Fibroblast of the aortic adventitia (primary cell): ENCODE measurements around the gene MAN2B2. TPM values are rescaled to one million over a fixed set of nuclear protein-coding genes. Genes with fewer than 3 reads are reported as not detected.

Source experiments
- DNase-seq: peaks from one replicate; pipeline ENCODE4 v3.0.0-alpha.2; 2010; ENCODE audit warnings: low read depth
- H3K4me3 ChIP-seq: 2 replicates; pipeline ENCODE4 v1.5.1; 2011; ENCODE audit warnings: low read depth, mild to moderate bottlenecking, control low read depth, low read length, moderate library complexity
- total RNA-seq: library from RNA; depleted of rRNA; stranded (reverse); fragments of >200 nt; gene quantifications from 2 replicates; pipeline ENCODE4 v1.2.3, GENCODE V29; 2012; ENCODE audit warnings: low replicate concordance
- TF ChIP-seq, protein P1 (sequence below): IDR thresholded peaks from 2 replicates; pipeline ENCODE4 v1.5.1; 2011; ENCODE audit warnings: mild to moderate bottlenecking, low read length, control low read depth, inconsistent platforms; ENCODE audit not compliant: insufficient read depth

Gene MAN2B2
- total RNA-seq, 1 donor, result 25.9 TPM

GRCh38 chr4:6549890-6550620 lies 24.9 kb upstream of the MAN2B2 start:
- TF ChIP-seq, protein P1, sequence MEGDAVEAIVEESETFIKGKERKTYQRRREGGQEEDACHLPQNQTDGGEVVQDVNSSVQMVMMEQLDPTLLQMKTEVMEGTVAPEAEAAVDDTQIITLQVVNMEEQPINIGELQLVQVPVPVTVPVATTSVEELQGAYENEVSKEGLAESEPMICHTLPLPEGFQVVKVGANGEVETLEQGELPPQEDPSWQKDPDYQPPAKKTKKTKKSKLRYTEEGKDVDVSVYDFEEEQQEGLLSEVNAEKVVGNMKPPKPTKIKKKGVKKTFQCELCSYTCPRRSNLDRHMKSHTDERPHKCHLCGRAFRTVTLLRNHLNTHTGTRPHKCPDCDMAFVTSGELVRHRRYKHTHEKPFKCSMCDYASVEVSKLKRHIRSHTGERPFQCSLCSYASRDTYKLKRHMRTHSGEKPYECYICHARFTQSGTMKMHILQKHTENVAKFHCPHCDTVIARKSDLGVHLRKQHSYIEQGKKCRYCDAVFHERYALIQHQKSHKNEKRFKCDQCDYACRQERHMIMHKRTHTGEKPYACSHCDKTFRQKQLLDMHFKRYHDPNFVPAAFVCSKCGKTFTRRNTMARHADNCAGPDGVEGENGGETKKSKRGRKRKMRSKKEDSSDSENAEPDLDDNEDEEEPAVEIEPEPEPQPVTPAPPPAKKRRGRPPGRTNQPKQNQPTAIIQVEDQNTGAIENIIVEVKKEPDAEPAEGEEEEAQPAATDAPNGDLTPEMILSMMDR, result no peak
- no peak overlapping the region for H3K4me3 ChIP-seq
- DNase-seq, result no peak

DNA sequence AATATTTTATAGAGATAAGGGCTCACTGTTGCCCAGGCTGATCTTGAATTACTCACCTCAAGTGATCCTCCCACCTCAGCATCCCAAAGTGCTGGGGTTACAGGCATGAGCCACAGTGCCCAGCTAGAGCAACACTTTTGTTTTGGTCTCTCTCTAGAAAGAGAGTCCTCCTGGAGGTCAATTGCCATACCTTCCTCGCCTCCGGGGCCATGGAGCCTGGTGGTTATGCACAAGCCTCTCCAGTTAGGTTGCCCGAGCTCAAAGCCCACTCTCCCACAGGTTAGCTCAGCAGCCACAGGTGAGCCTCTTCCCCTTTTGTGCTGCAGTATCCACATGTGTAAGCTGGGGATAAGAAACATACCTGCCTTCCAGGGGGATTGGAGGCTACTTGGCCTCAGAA lies 24.2 kb upstream of the MAN2B2 start:
- no peak for DNase-seq
- TF ChIP-seq, protein P1, result no peak

DNA sequence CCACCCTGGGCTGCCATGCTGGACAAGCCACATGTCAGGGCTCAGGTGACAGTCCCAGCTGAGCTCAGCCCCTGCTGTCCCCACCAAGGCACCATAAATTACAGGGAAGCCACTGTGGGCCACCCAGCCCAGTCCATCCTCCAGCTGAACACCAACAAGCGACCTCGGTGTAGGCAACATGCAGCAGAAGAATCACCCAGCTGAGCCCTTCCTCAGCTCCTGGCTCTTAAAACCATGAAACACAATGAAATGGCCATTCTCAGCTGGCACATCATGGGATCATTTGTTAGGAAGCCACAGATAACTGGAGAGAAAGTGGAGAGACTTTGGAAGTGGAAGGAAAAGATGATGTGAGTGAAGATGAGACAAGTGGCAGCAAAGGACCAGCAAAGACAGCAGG lies 23.3 kb upstream of the MAN2B2 start:
- TF ChIP-seq, protein P1, result no peak
- no peak overlapping the region for H3K4me3 ChIP-seq
- DNase-seq, result no peak

More for the DNA sequence above, 24.2 kb upstream of the MAN2B2 start:
- H3K4me3 ChIP-seq, result no peak overlapping the region

DNA sequence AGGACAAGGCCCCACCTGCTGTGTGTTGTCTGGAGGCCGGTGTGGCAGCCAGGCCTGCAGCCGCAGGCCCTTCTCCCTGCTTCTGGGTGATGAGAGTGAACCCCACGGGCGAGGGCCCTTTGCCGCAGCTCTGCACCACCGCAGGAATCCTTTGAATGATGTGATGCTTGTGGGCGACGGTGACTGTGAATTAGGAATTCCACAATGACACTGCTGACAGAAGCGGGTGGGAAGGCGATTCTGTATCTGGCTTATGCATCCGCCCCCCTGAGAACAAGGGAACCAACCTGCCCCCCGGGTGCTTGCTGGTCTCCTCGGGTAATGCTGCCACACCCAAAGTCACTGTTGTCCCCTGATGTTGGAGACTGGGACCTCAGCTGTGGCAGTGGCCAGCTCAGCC lies 19.5 kb upstream of the MAN2B2 start:
- no peak overlapping the region for H3K4me3 ChIP-seq
- TF ChIP-seq, protein P1, result no peak
- no peak for DNase-seq

DNA sequence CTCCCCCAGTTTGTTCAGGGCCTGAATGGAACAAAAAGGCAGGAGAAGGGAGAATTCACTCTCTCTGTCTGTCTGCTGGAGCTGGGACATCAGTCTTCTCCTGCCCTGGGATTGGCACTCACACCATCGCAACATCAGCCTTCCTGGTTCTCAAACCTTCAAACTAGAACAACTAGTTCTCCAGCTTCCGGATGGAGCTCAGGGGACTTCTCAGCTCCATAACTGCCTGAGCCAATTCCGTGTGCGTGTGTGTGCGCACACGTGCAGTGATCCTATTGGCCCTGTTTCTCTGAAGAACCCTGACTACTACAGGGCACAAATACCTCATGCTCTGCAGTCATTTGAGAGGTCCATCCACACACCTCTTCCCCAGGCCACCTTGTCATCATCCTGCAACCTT lies 18.7 kb upstream of the MAN2B2 start:
- no peak overlapping the region for H3K4me3 ChIP-seq
- DNase-seq, result no peak
- TF ChIP-seq, protein P1, result no peak

GRCh38 chr4:6557185-6557584 lies 17.8 kb upstream of the MAN2B2 start:
- no peak overlapping the region for H3K4me3 ChIP-seq
- DNase-seq, result no peak
- TF ChIP-seq, protein P1, result no peak

GRCh38 chr4:6557856-6558255 lies 17.1 kb upstream of the MAN2B2 start:
- TF ChIP-seq, protein P1, result no peak
- no peak overlapping the region for H3K4me3 ChIP-seq
- DNase-seq, result no peak
